DMS 273 treated with DMSO at 0.1 percent for 48 hours (cell line): Measurements from ENCODE around the gene ZNF628.

Experiments used
- DNase-seq: peaks from one replicate; lab custom pipeline; 2025; lab: John Stamatoyannopoulos, UW

The ZNF628 gene

DNA sequence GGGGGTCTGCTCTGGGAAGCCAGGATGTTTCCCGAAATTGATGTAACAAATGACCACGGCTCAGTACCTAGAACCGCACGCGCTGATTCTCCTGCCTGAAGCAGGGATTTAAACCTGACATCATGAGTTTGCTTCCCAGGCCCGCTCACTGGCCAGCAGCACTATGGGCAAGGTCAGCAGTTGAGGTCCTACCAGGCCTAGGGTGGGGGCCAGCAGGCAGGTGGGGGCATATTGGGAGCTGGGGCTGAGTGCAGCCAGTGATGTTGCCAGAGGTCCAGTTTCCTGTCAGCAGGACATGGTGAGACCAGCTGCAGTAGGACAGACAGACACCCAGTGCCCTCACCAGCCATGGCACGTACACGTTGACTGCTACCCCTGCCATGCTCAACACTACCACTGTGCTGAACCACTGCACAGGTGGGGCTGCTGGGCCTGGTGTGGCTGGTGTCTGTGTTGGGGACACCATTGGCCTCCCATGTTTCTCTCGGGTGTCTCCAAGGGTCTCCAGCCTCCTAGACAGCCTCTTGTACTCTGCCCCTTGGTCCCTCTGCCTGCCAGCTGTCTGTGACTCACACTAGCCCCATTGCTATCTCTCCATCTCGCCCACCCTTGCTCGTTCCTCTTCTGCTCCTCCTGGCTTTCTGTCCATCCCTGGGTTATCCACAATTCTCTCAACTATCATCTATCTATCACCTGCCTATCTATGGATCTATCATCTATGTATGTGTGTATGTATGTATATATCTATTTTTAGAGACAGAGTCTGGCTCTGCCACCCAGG is 10.8 kb upstream of the ZNF628 start:
- no peak for DNase-seq

DNA sequence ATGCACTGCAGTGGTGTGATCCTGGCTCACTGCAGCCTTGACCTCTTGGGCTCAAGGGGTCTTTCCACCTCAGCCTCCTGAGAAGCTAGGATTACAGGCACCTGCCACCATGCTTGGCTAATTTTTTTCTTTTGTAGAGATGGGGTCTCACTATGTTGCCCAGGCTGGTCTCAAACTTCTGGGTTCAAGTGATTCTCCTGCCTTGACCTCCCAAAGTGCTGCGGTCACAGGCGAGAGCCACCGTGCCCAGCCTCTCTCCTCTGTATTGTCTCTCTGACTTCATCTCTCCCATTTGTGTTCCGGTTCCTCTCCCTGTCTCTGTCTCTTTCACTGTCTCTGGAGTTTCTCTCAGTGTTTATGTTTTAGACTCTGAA is 10.2 kb upstream of the ZNF628 start:
- DNase-seq = no peak

DNA sequence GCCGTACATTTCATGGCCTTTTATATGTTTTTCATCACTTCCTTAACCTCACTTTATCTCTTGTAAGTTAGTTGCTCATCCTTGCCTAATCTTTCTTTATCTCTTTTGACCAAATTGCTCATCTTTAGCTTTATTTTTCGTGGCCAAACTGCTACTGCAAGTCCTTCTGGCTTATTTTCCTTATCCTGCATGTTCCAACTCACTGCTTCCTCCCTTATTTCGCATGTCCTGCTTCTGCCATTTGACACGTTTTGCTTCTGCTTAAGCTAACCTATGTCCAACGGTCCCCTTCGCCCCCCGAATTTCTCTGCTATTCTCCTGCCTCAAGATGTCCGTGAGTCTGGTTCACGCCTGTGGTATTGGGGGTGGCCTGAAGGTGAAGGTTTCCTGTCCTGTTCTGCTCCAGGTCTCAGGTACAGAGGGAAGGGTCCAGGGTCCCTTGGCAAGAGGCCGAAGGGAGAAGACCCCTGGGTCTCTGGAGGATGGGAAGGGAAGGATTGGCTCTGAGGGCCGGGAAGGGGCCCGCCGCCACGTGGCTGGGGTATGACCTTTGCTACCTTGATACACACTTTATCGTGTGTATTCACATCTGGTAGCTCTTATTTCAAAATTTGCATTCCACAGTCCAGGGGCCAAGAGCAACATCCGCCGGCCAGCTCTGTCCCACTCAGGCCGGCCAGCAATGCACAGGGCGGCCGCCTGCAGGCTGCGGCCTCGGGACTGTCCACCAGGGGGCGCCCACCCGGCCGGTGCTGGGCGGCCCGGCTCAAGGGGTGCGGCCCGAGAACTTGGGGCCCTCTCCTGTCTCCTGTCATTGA is 9.0 kb upstream of the ZNF628 start:
- DNase-seq = no peak

DNA sequence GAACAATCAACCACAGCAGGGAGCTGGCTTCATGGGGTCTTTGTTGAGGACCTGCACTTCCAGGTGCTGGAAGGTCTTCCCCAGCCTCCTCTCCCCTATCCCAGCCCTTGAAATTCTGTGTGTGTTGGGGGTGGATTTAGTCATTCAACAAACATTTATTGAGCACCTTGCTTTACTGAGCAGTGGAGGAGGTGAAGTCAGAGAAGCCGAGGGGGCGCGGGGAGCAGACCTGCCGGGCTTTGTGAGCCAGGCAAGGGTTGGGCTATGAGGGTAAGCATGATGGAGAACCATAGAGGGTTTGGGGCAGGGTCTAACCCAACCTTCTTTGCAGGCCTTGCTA is 8.4 kb upstream of the ZNF628 start:
- DNase-seq = no peak

DNA sequence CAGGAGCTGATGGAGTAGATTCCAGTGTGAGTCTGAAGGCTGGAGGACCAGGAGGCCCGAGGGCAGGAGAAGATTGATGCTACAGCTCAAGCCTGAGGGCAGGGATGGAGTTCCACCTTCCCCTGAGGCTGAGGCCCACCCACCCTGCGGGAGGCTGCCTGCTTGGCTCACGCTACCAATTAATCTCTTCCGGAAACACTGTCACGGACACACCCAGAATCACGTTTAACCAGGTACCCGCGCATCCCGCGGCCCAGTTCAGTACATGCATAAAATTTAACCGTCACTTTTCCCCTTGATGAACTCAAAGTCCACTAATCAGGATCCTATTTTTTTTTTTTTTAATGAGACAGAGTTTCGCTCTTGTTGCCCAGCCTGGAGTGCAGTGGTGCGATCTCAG is 5.2 kb upstream of the ZNF628 start:
- DNase-seq = no peak

DNA sequence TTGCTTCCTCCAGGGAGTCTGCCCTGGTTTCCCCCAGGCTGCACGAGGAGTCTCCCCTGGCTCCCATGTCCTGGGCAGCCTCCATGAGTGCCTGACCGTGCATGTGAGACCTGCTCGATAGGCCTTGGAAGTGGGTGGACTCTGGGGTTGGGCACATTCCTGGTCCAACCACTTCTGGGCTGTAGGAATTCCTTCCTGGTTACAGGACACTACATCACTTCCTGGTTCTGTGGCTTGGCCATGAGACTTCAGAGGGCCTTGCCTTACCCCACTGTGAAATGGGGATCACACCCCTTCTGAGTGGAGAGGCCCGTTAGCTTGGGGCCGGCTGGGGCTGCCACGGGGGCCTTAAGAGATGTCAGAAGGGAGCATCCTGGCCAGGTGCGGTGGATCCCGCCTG is 4.0 kb upstream of the ZNF628 start:
- no peak for DNase-seq

DNA sequence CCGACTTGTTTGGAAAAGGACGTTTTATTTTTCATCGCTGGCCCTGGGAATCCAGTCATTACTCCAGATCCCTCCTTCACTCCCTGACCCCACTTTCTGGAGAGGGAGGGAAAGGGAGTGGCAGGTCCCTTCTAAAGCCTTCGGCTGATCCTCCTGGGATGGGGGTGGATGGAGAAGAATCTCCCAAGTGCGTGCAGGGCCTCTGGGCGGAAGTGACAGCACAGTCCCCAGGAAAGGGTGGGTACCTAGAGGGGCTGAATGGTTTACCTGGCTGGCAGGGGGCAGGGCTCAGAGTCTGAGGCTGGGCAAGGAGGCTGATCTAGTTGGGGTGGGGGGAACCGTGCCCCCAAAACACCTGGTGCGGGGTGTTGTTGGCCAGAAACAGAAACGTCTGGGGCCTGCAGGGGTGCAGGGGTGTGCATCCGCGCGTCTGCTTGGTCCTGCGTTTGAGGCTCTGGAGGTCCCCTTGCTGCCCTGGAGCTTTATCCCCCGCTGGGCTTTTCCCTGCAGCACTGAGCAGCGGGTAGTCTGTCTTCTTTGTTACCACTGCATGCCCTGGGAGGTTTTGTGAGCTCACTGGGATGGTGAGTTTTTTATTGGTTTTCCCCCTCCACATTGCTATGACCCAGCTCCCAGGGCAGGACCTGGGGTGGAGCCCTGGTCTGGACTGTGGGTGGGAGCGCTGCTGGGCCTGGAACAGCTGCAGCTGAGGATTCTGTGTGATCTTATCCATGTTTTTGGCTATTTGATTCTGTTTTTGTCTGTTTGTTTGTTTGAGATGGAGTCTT is 3.0 kb upstream of the ZNF628 start:
- DNase-seq = no peak

DNA sequence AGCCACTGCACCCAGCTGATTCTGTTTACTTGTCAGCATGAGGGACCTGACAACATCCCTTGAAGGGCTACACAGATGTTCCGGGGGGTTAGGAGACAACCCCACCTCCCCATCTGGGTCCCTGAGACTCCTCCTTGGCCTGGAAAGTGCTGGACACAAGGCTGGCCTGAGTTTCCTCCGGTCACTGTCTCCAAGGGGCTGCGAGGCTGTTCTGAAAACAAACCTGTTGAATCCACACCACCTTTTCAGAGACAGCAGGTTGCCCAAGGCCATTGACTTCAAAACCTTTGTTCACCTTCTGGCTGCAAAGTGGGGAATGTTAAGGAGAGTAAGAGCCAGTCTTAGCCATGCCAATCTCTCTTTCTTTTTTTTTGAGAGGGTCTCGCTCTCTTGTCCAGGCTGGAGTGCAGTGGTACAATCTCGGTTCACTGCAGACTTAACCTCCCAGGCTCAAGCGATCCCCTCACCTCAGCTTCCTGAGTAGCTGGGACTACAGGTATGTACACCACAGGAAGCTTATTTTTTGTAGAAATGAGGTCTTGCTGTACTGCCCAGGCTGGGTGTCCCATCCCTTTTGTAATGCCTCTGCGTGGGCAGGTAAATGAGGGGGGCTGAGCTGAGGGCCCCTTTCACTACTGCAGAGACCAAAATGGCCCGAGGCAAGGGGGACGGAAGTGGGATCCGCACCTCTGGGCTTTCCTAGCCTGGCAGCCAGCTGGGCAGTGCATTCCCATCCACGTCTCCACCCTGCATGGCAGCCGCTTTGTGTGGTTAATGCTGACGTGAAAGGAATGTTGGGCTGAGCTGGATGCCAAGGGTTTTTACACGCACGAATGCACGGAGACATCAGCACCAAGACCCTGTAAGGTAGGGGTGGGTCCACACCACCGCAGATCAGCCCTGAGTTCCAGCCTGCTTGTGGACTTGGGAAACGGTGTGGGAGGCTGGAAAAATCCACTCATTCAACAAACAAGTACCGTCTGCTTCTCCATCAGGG is 1.9 kb upstream of the ZNF628 start:
- DNase-seq = no peak

DNA sequence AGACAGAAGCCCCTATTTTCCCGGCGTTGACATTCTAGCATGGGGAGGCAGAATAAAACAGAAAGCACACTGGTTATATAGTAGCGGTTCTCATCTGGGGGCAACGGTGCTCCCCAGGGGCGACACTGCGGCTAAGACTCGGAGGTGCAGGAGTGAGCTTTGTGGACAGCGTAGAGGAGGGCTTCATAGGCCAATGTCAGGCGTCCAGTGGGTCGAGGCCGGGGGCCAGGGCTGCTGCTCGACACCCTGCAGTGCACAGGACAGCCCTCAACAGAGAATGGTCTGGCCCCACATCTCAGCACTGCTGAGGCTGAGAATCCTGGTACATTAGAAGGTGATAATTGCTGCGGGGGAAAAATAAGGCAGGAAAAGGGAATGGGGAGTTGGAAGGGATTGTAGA is 1.5 kb downstream of the ZNF628 start:
- no peak for DNase-seq

DNA sequence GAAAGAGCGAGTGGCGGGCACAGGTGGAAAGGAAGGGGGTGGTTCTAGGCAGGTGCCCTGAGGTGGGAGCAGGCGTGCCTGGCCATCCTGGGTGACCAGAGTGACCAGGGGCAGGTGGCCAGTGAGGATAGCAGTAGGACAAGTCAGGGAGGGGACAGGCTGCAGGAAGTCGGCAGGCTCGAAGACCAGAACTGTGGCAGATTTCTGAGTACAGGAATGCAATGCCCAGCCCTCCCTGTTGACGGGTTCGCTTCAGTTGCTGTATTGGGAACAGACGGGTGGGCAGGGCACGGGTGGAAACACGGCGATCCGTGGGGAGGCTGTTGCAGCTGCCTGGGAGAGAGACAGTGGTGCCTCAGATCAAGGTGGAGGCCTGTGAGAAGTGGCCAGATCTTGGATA is 1.9 kb downstream of the ZNF628 start:
- no peak for DNase-seq

DNA sequence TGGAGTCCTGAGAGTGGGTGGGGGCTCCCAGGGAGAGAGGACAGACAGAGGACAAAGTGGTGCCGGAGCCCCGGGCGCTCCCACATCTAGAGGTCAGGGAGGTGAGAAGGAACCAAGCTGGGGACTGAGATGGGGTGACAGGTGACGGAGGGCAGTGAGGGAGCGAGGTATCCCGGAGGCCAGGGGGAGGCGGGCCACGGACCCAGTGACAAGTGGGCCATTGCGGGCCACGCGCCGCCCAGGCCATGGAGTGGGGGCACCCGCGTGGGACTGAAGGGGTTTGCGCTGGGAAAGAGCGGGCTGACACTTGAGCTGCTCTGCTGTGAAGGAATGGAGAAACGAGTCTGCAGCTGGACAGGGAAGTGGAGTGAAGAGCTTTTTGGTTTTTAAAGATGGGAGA is 2.6 kb downstream of the ZNF628 start:
- DNase-seq = no peak

DNA sequence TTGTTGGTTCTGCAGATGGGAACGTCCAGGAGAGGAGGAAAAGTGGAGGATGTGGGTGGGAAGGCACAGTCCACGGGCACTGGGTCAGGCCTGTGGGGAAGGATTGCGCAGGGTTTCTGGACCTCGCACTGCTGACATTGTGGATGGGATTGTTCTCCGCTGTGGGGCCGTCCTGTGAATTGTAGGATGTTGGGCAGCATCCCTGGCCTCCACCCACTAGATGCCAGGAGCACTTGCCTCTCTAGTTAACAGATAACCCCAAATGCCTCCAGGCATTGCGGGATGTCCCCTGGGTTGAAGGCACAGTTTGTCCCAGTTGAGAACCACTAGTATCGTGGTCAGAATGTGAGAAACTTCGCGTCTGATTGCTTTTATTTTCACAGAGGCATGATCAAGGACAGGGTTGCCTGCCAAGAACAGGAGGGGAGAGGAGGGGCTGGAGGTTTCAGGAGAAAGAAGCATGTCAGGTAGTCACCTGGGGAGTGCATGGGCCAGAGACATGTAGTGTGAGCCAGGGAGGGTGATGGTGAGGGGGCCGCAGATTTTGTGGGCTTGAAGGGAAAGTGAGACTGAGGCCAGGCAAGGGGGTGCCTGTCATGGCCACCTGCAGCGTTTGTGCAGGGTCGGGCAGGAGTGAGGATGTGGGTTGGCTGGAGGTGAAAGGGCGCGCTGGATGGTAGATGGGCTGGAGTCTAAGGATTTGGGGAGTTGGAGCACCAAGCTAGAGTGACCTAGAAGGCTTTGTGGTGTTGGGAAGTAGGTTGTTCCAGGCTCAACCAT is 3.2 kb downstream of the ZNF628 start:
- DNase-seq = no peak

DNA sequence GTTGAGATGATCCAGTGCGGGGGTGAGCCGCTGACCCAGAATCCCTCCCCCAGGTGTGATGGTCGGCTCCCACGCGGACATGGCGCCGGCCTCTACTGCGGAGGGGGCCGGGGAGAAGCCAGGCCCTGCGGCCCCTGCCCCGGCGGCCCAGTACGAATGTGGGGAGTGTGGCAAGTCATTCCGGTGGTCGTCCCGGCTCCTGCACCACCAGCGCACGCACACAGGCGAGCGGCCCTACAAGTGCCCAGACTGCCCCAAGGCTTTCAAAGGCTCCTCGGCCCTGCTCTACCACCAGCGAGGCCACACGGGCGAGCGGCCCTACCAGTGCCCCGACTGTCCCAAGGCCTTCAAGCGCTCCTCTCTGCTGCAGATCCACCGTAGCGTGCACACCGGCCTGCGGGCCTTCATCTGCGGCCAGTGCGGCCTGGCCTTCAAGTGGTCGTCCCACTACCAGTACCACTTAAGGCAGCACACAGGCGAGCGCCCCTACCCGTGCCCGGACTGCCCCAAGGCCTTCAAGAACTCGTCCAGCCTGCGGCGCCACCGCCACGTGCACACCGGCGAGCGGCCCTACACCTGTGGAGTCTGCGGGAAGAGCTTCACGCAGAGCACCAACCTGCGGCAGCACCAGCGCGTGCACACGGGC is 4.9 kb downstream of the ZNF628 start:
- no peak for DNase-seq

DNA sequence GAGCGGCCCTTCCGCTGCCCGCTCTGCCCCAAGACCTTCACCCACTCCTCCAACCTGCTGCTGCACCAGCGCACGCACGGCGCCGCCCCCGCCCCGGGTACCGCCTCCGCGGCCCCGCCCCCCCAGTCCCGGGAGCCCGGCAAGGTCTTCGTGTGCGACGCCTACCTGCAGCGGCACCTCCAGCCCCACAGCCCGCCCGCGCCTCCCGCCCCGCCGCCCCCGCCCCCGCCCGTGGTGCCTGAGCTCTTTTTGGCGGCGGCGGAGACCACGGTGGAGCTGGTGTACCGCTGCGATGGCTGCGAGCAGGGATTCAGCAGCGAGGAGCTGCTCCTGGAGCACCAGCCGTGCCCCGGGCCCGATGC is 5.4 kb downstream of the ZNF628 start:
- no peak for DNase-seq

DNA sequence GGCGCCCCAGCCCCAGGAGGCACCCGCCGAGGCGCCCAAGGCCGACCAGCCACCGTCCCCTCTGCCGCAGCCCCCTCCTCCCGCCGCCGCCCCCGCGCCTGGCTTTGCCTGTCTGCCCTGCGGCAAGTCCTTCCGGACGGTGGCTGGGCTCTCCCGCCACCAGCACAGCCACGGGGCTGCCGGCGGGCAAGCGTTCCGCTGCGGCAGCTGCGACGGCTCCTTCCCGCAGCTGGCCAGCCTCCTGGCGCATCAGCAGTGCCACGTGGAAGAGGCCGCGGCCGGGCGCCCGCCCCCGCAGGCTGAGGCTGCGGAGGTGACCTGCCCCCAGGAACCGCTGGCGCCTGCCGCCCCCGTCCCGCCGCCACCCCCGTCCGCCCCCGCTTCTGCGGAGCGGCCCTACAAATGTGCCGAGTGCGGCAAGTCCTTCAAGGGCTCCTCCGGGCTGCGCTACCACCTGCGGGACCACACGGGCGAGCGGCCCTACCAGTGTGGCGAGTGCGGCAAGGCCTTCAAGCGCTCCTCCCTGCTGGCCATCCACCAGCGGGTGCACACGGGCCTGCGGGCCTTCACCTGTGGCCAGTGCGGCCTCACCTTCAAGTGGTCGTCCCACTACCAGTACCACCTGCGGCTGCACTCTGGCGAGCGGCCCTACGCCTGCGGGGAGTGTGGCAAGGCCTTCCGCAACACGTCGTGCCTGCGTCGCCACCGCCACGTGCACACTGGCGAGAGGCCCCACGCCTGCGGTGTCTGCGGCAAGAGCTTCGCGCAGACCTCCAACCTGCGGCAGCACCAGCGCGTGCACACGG is 5.9 kb downstream of the ZNF628 start:
- no peak for DNase-seq

DNA sequence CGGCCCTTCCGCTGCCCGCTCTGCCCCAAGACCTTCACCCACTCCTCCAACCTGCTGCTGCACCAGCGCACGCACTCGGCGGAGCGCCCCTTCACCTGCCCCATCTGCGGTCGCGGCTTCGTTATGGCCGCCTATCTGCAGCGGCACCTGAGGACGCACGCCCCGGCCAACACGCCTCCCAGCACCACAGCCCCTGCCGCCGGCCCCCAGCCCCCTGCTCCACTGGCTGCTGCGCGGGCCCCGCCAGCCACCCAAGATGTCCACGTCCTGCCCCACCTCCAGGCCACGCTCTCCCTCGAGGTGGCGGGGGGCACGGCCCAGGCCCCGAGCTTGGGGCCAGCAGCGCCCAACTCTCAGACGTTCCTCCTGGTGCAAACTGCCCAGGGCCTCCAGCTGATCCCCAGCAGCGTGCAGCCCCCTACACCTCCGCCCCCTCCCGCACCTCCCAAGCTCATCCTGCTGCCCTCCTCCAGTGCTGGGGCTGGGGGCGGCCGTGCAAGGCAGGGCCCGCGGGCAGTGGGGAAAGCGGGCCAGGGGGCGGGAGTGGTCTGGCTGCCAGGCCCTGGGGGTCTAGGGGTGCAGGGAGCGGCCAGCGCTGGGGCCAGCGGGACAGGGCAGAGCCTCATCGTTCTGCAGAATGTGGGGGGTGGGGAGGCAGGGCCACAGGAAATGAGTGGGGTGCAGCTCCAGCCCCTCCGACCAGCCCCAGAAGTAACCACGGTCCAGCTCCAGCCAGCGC is 6.7 kb downstream of the ZNF628 start:
- DNase-seq = no peak

DNA sequence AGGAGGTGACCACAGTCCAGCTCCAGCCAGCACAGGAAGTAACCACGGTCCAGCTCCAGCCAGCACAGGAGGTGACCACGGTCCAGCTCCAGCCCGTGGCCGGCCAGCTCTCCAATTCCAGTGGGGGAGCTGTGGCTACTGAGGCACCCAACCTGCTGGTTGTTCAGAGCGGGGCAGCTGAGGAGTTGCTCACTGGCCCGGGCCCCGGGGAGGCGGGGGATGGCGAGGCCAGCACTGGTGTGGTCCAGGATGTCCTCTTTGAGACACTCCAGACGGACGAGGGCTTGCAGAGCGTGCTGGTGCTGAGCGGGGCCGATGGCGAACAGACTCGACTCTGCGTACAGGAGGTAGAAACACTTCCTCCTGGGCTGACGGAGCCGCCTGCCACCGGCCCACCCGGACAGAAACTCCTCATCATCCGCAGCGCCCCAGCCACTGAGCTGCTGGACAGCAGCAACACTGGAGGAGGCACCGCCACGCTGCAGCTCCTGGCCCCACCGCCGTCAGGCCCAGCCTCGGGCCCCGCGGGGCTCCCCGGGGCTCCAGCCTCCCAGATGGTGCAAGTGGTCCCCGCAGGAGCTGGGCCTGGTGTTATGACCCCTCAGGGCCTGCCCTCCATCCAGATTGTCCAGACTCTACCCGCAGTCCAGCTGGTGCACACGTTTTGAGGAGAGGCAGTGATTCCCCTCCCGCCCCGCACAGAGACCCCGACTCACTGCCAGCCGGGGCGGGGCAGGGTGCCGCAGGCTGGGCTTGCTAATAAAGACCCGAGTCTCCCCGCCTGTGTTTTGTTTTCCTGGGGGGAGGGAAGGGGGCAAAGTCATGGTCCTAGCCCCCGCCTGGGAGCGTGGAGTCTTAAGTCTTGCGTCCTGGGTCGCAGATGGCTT is 7.5 kb downstream of the ZNF628 start:
- no peak for DNase-seq
